HG03196 (cell line): ENCODE data around the gene UNK.

Experiments
- ATAC-seq: cut with Tn5 transposase; IDR thresholded peaks from one replicate; pipeline ENCODE4 v1.9.1; 2021; ENCODE audit not compliant: unreplicated experiment

Gene UNK

GRCh38 chr17:75818326-75818885 is 33.8 kb downstream of the UNK start:
- no peak for ATAC-seq

DNA sequence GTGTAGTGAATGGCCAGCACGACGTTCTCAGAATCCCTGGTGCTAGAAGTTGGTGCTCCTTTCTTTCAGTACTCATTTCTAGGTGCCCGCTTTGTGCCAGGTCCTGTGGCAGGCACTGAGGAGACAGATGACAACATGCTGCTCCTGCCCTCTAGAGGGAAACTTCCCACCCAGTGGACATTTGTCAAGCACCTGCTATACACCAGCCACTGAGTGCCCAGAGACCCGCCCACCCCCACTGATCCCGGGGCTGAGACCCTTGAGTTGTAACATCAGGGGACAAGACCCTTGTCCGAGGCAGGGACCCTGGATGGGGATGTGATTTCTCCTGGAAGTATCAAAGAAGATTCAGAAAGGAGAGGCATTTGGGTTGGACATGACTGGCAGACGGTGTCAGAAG is 34.5 kb downstream of the UNK start:
- no peak for ATAC-seq

GRCh38 chr17:75819678-75820077 is 35.1 kb downstream of the UNK start:
- no peak for ATAC-seq

DNA sequence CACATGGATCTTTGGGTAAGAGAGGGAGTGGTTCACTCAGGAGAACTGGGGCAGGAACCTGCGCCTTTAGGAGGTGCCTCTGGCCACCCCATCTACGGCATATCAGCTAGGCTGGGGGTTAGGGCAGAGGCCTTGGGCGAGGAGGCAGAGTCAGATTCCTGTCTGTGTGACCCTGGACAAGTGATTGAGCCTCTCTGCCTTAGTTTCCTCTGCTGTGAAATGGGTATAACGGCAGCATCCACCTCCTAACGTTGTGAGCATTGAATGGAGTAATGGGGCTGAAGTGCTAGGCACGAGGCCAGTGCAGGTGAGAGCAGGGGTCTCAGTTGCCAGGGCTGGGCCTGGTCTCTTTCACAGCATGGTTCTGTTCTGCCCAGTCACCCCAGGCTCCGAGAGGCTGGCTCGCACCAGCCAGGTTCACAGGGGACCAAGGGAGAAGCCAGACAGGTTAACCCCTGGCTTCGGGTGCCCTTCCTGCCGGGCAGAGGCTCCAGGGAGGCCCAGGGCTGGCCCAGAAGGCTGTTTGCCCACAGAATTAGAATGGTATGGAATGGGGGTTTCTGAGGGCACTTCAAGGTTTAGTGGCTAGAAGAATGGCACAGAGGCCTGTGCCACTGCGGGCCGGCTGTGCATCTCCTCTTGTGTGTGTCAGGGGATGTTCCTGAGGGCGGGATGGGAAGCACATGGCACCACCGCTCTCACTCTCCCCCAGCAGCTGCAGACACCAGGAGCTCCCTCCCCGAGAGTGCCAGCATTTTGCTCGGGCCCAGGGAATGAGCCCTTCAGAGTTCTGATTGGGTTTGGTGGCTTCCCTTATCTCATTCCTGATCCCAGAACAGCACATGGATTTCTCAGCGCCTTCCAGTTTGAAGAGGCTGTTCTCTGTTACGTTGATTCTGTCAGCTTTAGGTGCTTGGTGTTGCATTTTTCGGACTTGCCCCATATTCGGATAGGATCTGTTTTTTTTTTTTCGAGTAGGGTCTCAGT is 35.8 kb downstream of the UNK start:
- ATAC-seq, result no peak

DNA sequence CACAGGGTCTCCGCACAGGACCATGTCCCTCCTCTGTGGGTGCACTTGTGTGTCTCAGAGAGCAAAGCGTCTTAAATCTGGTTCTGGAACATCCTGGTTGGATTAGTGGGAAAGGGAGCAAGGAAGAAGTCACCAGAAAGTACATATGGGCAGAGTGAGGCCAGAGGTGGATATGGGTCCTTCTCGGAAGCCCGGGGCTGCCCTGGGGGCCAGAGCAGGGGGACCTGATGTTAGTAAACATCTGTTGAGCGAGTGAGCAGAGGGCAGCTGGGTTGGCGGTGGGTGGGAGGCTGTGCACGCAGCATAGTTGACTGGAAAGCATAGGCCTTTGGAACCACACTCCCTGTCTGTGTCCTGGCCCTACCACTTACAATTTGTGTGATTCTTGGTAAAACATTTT is 36.9 kb downstream of the UNK start:
- ATAC-seq, result no peak

- no peak for ATAC-seq
Observed at GRCh38 chr17:75822119-75822799, 37.7 kb downstream of the UNK start.

DNA sequence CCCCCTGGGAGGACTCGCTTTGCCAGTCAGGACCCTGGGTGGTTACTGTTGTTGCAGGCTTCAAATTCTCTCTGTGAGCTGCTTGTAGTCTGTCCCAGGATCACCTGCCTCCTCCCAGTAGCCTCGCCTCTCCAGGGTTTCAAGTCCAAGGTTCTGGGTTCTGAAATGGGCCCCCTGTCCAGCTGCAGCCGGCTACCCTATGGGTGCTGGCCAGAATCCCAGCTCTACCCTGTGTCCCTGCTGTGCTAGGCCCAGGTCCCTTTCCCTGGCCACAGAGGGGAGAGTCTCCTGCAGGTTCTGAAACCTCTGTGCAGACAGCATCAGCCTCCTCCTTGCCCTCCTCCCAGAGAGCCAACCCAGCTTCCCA is 38.2 kb downstream of the UNK start:
- no peak for ATAC-seq

- no peak for ATAC-seq
Observed at GRCh38 chr17:75823257-75824041, 38.8 kb downstream of the UNK start.

- ATAC-seq, result no peak
Observed at GRCh38 chr17:75824050-75824552, 39.5 kb downstream of the UNK start.

DNA sequence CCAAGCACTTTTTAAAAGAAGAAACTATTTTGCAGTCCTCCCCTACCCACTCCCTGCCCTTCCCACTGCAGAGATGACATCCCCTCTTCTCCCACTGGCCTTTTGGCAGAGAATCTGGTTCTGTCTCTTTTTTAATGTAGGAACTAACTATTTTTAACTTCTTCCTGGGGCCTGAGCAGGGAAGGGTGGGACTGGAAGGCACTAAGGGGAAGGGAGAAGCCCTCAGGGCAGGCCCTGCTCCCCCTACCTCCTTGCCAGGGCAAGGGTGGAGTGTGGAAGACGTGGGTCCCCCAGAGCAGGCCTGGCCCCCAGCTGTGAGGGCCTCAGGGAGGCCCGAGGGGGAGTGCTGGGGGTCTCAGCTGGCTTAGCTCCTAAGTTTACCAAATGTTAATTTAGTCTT is 40.1 kb downstream of the UNK start:
- ATAC-seq, result no peak

DNA sequence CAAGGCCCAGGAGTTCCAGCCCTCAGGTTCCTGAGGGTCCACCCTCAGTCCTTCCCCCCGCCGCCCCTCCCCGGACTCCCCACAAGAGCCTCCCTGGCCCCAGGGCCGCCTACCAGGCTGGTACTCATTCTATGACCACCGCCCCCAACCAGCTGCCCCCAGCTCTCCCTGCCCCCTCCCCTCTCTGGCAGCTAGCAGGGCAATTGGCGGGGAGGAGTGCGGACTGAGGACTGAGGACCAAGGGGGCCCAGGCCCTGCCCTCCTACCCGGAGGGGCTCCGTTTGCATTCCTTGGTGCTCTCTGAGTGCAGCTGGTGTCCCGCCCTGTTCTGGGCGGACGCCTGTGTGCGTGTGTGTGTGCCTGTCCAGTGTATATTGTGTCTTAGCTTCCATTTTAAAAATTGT is 40.5 kb downstream of the UNK start:
- no peak for ATAC-seq

- no peak for ATAC-seq
Observed at GRCh38 chr17:75825748-75826370, 41.3 kb downstream of the UNK start.

- ATAC-seq, result no peak
Observed at GRCh38 chr17:75826561-75827307, 42.1 kb downstream of the UNK start.

DNA sequence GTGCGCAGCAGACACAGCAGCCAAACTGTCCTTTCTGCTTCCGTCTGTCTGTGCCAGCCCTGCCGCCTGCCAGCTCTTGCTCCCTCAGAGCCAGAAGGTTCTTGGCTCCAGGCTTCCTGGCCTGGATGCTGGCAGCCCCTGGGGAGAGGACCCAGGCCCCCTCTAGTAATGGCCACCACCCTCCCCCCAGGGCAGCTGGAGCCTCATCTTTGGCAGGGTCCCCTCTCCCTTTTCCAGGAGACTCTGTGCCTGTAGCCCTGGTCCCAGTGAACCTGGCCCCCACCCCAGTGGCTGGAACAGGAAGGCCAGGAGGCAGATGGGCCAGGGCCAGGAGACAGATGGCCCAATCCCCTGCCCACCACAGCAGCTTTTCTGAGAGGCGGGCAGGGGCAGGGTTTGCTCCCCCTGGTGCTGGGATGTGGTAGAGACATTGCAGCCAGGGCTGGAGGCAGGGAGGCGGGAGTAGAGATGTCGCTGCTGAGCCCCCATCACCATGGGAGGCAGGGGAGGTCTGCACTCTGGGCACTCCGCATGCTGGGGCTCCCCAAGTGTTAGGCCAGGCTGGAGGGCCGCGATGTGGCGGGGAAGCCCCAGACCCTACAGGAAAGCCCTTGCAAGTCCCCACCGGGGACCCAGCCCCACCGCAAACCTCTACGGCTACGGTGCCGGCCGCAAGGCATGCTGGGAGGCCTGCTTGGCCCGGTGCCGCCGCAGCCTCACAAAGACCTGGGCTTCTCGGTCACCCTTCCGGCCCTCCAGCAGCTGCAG is 42.9 kb downstream of the UNK start:
- no peak for ATAC-seq

GRCh38 chr17:75828076-75828400 is 43.4 kb downstream of the UNK start:
- ATAC-seq, result no peak

DNA sequence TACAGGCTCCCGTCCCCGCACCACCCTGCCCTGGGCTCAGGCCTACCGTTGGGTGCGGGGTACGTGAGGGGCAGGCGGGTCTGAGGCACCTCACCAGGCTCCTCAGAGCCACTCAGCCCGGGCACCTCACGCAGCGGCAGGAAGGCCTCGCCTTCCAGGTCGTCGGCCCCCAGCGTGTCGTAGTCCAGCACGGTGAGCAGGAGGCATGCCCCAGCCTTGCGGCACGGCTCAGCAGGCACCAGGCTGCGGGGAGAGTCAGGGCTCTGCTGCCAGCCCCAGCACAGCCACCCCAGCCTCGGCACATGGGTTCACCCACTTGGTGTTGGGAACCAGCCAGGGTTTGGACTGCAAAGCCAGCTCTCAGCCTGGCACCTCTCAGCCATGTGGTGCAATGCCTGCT is 44.1 kb downstream of the UNK start:
- no peak for ATAC-seq

- no peak for ATAC-seq
Observed at GRCh38 chr17:75829747-75830146, 45.1 kb downstream of the UNK start.

DNA sequence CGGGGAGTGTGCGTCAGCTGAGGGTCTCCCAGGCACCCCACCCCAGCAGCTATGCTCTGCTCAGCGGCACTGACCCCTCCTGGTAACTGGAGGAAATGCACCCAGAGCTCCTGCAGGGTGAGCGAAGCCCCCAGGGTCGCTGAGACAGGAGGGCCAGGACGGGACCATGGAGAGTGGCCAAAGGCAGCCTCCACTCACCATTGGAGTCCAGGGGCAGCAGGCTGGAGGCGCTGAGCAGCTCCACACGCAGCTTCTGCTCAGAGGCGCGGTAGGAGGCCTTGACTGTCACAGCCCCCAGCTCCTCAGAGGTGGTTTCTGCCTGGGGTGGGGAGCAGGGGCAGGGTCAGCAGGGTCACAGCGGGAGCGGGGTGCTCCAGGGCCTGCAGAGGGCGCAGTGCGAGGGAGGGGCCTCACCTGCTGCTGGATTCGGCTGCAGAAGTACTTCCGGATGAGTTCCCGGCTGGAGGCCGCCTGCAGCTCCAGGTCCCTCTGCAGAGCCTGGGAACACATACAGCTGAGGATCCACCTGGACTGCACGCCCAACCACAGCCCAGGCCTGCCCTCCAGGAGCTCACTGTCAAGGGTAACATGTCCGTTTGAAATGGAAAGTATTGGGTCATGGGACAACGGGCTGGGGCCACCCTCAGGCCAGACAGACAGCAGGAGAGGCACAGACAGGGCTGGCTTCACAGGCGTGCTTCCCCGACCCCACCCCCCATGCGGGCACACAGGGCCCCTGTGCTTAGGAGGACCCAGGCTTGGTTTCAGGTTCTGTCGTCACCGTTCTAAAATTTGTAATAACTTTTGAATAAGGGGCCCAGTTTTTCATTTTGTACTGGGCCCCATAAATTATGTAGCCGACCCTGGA is 45.8 kb downstream of the UNK start:
- no peak for ATAC-seq
